Keratinocyte (primary cell): ENCODE data around the gene CYP2A6.
"Not testable (repeated sequence)": the region's sequence is repeated elsewhere in the genome, so short reads cannot be mapped to it uniquely, and the experiment has no call there.

ENCODE experiments used
- CTCF ChIP-seq, 3 experiments: IDR thresholded peaks in 1 of 3; conservative IDR thresholded peaks in 1 of 3; optimal IDR thresholded peaks in 1 of 3; 2 replicates in 2 of 3; 3 replicates in 1 of 3; pipeline versions ENCODE3 to v1.5.1; 2011; ENCODE audit warnings: low read length in 3 of 3, mild to moderate bottlenecking in 3 of 3, moderate library complexity in 2 of 3, control low read depth in 1 of 3, inconsistent platforms in 1 of 3; ENCODE audit not compliant: insufficient read depth in 2 of 3; ENCODE audit errors: extremely low read depth in 1 of 3
- EZH2 ChIP-seq: IDR thresholded peaks from one replicate; pipeline ENCODE4 v1.6.1; 2012; ENCODE audit warnings: inconsistent platforms, mild to moderate bottlenecking, low read length, moderate library complexity

- TF ChIP-seq CTCF (optimal IDR thresholded peaks at IDR 0.05 in 1 of 3, IDR thresholded peaks at IDR 0.05 in 1 of 3, conservative IDR thresholded peaks at IDR 0.05 in 1 of 3; ENCODE audit: extremely low read depth in 1 of 3, insufficient read depth in 2 of 3, low read length in 3 of 3); EZH2: not testable (repeated sequence)
Measured at GRCh38 chr19:40843653-40844052, 6.6 kb downstream of the CYP2A6 start.
